HCT116 (cell line): ENCODE results near the gene MAVS. TPM values are rescaled to one million over a fixed set of nuclear protein-coding genes. Genes with fewer than 3 reads are reported as not detected.

Source experiments
- ATAC-seq: fragments of 200-7000 bp; cut with Tn5 transposase; 2 replicates; pipeline ENCODE4 v1.9.1; 2020; ENCODE audit warnings: mild to moderate bottlenecking, moderate library complexity
- BruUV-seq: library from RNA; stranded (reverse); fragments of 400-500 nt; replicated peaks from 2 replicates; lab custom pipeline; 2021; lab: Mats Ljungman, UMichigan
- CTCF ChIA-PET: fragments of 300-600 bp; sonication (Branson Sonifier 250); formaldehyde crosslinking; loops from one replicate; lab custom pipeline; 2021; ENCODE audit warnings: antibody characterized with exemption; lab: Charles Lee
- POLR2A ChIA-PET: fragments of 300-600, 350-600 bp; sonication (Branson Sonifier 250); formaldehyde crosslinking; loops from one replicate; lab custom pipeline; 2021; ENCODE audit warnings: antibody characterized with exemption; lab: Charles Lee
- RAD21 ChIA-PET, 2 experiments: fragments of 300-600 bp; sonication (Branson Sonifier 250); formaldehyde crosslinking; loops; one replicate each; lab custom pipeline; 2023; ENCODE audit warnings: low total read pairs in 2 of 2; ENCODE audit not compliant: uncharacterized antibody in 2 of 2, unreplicated experiment in 2 of 2, low non-redundant PET in 1 of 2; lab: Charles Lee
- DNase-seq: peaks from one replicate; pipeline ENCODE4 v3.0.0-alpha.2; 2010; ENCODE audit warnings: low read depth, low spot score
- H2AFZ ChIP-seq: fragments of 200-600 bp; shearing (Covaris generic), sonication (generic); 2 replicates; pipeline ENCODE4 v1.6.1; 2017; ENCODE audit warnings: low read depth, mixed run types, mixed read lengths, antibody characterized with exemption, low read length; ENCODE audit not compliant: poor library complexity, severe bottlenecking
- H3K27ac ChIP-seq: 2 replicates; pipeline ENCODE4 v1.5.1; 2012; ENCODE audit warnings: low read depth, low read length
- H3K27me3 ChIP-seq: fragments of 200-600 bp; sonication (generic); 2 replicates; pipeline ENCODE4 v1.6.1; 2016; ENCODE audit warnings: mixed run types, low read length, mixed read lengths; ENCODE audit not compliant: insufficient read depth
- H3K36me3 ChIP-seq, 2 experiments: fragments of 200-500 bp in 1 of 2; fragments of 200-600 bp in 1 of 2; sonication (Bioruptor generic) in 1 of 2; sonication (generic) in 1 of 2; 2 replicates each; pipeline versions ENCODE4 v1.5.1 to v1.6.1; 2014 to 2016; ENCODE audit warnings: low read length in 2 of 2, inconsistent platforms in 1 of 2, mixed read lengths in 1 of 2, mixed run types in 1 of 2; ENCODE audit not compliant: insufficient read depth in 2 of 2, control insufficient read depth in 1 of 2
- H3K4me1 ChIP-seq, 2 experiments: fragments of 200-600 bp in 1 of 2; sonication (generic) in 1 of 2; 2 replicates each; pipeline versions ENCODE4 v1.5.1 to v1.6.1; 2012 to 2017; ENCODE audit warnings: low read length in 2 of 2, inconsistent platforms in 1 of 2, mild to moderate bottlenecking in 1 of 2, mixed read lengths in 1 of 2, mixed run types in 1 of 2, moderate library complexity in 1 of 2; ENCODE audit not compliant: insufficient read depth in 2 of 2, control insufficient read depth in 1 of 2
- H3K4me2 ChIP-seq: fragments of 200-600 bp; sonication (generic); 2 replicates; pipeline ENCODE4 v1.6.1; 2017; ENCODE audit warnings: mixed run types, low read length, mixed read lengths
- H3K4me3 ChIP-seq, 2 experiments: fragments of 200-600 bp in 1 of 2; sonication (generic) in 1 of 2; replicated peaks in 1 of 2; 2 replicates each; pipeline ENCODE4 v1.5.1; 2011 to 2016; ENCODE audit warnings: low read length in 2 of 2, control low read depth in 1 of 2, low read depth in 1 of 2, mild to moderate bottlenecking in 1 of 2, mixed read lengths in 1 of 2, mixed run types in 1 of 2
- H3K79me2 ChIP-seq: fragments of 200-600 bp; sonication (generic); 2 replicates; pipeline ENCODE4 v1.6.1; 2017; ENCODE audit warnings: mild to moderate bottlenecking, mixed run types, low read length, moderate library complexity, mixed read lengths; ENCODE audit not compliant: insufficient read depth
- H3K9ac ChIP-seq: fragments of 200-600 bp; sonication (generic); 2 replicates; pipeline ENCODE4 v1.6.1; 2016; ENCODE audit warnings: low read length, mixed read lengths
- H3K9me2 ChIP-seq: fragments of 200-600 bp; sonication (generic), shearing (Covaris generic); 2 replicates; pipeline ENCODE4 v1.6.1; 2017; ENCODE audit warnings: mixed run types, mild to moderate bottlenecking, moderate library complexity; ENCODE audit not compliant: insufficient read depth
- H3K9me3 ChIP-seq, 2 experiments: fragments of 200-500 bp in 1 of 2; fragments of 200-600 bp in 1 of 2; sonication (Bioruptor generic) in 1 of 2; sonication (generic) in 1 of 2; 2 replicates each; pipeline ENCODE4 v1.6.1; 2014 to 2017; ENCODE audit warnings: low read length in 2 of 2, mixed read lengths in 2 of 2, inconsistent platforms in 1 of 2, low read depth in 1 of 2, mild to moderate bottlenecking in 1 of 2, mixed run types in 1 of 2, moderate library complexity in 1 of 2; ENCODE audit not compliant: control insufficient read depth in 1 of 2, insufficient read depth in 1 of 2
- H4K20me1 ChIP-seq: fragments of 200-600 bp; sonication (generic), shearing (Covaris generic); 2 replicates; pipeline ENCODE4 v1.6.1; 2017; ENCODE audit warnings: mixed run types, mild to moderate bottlenecking, moderate library complexity; ENCODE audit not compliant: insufficient read depth
- ELF1 ChIP-seq: IDR thresholded peaks from 2 replicates; pipeline ENCODE4 v1.6.1; 2012; ENCODE audit warnings: low read depth, borderline replicate concordance
- EZH2 ChIP-seq: fragments of 200-600 bp; sonication (generic); IDR thresholded peaks from 2 replicates; pipeline ENCODE4 v1.6.1; 2017; ENCODE audit warnings: antibody characterized with exemption, mixed run types
- SP1 ChIP-seq: IDR thresholded peaks from 2 replicates; pipeline ENCODE4 v1.6.1; 2012; ENCODE audit warnings: low read depth
- SRF ChIP-seq: IDR thresholded peaks from 2 replicates; pipeline ENCODE4 v1.6.1; 2012; ENCODE audit warnings: low read depth
- TCF7L2 ChIP-seq: IDR thresholded peaks from 2 replicates; pipeline ENCODE4 v1.7.0; 2011; ENCODE audit warnings: borderline replicate concordance, inconsistent platforms; ENCODE audit not compliant: insufficient read depth, insufficient read length; ENCODE audit errors: extremely low read depth
- YY1 ChIP-seq: IDR thresholded peaks from 2 replicates; pipeline ENCODE4 v1.6.1; 2011; ENCODE audit warnings: low read length, low read depth, moderate library complexity, mild to moderate bottlenecking; ENCODE audit not compliant: insufficient replicate concordance; ENCODE audit errors: extremely low read depth
- ZFX ChIP-seq: fragments of 450-650 bp; IDR thresholded peaks from 2 replicates; pipeline ENCODE4 v1.6.1; 2017
- ZNF274 ChIP-seq: fragments of 200-500 bp; sonication (Bioruptor generic); IDR thresholded peaks from 2 replicates; pipeline ENCODE4 v1.6.1; 2014; ENCODE audit warnings: mild to moderate bottlenecking, low read depth, low read length, inconsistent platforms
- intact Hi-C: fragments of 100-400 bp; cut with micrococcal nuclease; formaldehyde crosslinking; loops from 2 replicates; pipeline ENCODE4 v1.10.0; 2022
- total RNA-seq: library from RNA; stranded (reverse); gene quantifications from one replicate; pipeline ENCODE4 v1.2.1, GENCODE V29; 2021; ENCODE audit not compliant: unreplicated experiment
- TF ChIP-seq, protein P1 (sequence below): IDR thresholded peaks from 2 replicates; pipeline ENCODE4 v1.6.1; 2012

The MAVS gene
- total RNA-seq, 1 experiment from 2014 or later = 60.1 TPM

DNA sequence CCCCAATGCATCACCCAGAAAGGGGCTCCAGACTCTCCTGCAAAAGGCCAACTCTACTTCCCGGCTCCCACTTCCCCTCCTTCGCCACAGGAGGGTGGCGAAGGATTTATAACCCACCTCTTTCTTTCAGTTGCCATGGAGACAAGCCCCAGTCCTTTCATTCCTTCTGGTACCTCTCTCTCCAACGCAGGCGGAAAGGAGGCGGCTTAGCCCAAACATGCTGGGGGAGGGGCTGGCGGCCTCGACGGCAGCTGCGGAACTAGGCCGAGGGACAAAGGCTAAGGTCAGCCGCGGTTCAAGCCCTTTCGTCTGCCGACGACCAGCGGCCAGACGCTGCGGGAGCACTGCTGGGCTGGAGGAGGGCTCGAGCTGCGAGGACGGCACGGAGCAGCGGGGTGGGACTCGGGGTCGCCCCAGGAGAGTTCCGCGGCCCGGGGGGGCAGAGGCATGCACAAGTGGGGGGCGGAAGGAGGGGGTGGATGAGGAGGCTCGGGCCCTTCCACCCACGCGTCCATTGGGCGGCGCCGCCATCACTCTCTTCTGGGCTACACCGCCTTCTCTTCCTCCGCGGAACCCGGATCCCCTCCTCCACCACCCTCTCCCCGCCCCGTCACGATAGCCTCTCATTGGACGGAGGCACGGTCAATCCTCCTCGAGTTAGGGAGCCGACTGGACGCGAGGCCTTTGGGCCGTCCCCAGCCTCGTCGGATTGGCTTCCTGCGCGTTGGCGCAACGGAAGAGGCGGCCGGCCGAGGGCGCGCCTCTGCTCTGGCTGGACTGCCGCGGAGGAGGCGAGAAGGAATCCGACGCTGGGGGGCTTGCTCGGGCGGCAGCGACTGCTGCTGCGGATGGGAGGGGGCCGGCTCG lies 42.2 kb downstream of the MAVS start, which contains the start of gene PANK2 (continued):
- TF ChIP-seq EZH2 = no peak
- no peak for TF ChIP-seq SRF
- TF ChIP-seq YY1 = peak; percentile 76
- TF ChIP-seq ELF1 = no peak; the same call in 1 of the 2 replicates
- peak; percentile 89 for TF ChIP-seq TCF7L2

DNA sequence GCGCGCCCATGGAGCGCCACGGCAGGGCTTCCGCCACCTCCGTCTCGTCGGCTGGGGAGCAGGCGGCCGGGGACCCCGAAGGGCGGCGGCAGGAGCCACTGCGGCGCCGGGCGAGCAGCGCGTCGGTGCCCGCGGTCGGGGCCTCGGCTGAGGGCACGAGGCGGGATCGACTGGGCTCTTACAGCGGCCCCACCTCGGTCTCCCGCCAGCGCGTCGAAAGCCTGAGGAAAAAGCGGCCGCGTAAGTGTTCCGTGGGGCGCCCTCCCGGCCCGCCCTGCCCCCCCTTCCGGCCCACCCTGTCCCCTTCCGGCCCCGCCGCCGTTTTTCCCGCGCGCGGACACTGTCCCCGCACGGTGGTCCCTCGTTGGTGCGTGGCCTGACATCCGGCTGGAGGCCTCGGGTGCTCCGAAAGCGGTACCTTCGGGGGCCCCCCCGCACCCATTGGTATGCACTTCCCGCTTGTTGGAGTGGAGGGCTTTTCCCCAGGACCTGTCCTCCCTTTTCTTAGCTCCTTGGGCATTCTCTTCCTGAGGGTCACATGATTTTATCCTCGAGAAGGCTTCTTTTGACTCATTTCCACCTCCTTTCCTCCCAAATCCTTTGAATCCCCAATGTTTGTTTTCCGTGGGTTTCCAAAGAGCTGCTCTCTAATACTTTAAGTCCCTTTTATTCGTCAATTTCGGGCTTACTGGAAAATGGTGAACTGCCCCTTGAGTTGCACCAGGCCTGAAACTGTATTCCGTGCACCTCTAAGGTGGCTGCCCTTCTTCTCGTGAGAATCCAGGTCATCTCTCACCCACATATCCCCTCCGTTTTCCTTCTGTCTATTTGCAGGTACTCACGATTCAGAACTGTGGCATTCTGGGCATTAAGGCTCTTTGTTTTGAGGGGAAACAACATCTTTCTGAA lies 43.1 kb downstream of the MAVS start:
- no peak for DNase-seq
- peak; percentile 41 for ATAC-seq
- Histone ChIP-seq H3K4me2 (peak overlapping the region; percentile 72), H3K9me2 (no peaks in the 10 kb centered on the region), H3K4me3 (peak overlapping the region; percentile 68 to 83), H3K9me3 (no peaks in the 10 kb centered on the region), H2AFZ (no peak overlapping the region), H4K20me1 (peaks cover 32% of the 10 kb centered on the region), H3K27ac (peak overlapping the region; percentile 98), H3K79me2 (peaks cover 69% of the 10 kb centered on the region), H3K4me1 (peaks cover 35 to 43% of the 10 kb centered on the region in 2 experiments), H3K9ac (peak overlapping the region; percentile 77), H3K27me3 (no peaks in the 10 kb centered on the region), H3K36me3 (peaks cover 5 to 20% of the 10 kb centered on the region in 2 experiments; a peak in 2 of 4 replicates)
- CTCF ChIA-PET = interaction anchor here (0.6 kb wide), 1 partner anchor 12 kb away, joined by 5 read pairs; no protein-coding TSS in a partner anchor
- BruUV-seq = no TSS peak
- intact Hi-C loops = loop anchor here (1.0 to 5.0 kb wide), 2 partner anchors 183 to 198 kb away; no protein-coding TSS in a partner anchor
- RAD21 ChIA-PET = no interaction called here
- POLR2A ChIA-PET = no interaction called here
- TF ChIP-seq, protein P1, sequence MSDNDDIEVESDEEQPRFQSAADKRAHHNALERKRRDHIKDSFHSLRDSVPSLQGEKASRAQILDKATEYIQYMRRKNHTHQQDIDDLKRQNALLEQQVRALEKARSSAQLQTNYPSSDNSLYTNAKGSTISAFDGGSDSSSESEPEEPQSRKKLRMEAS = peak; percentile 7; the same call in 1 of the 2 replicates
- TF ChIP-seq SP1 (0 out of 2 replicates have a peak, but pooled peaks have one; percentile 6), ZFX (peak; percentile 39), ZNF274 (no peak)
